HG03460 (cell line): ENCODE measurements around the gene PDLIM4.

Experiments
- ATAC-seq: cut with Tn5 transposase; IDR thresholded peaks from one replicate; pipeline ENCODE4 v1.9.1; 2021; ENCODE audit not compliant: unreplicated experiment

The PDLIM4 gene, protein sequence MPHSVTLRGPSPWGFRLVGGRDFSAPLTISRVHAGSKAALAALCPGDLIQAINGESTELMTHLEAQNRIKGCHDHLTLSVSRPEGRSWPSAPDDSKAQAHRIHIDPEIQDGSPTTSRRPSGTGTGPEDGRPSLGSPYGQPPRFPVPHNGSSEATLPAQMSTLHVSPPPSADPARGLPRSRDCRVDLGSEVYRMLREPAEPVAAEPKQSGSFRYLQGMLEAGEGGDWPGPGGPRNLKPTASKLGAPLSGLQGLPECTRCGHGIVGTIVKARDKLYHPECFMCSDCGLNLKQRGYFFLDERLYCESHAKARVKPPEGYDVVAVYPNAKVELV

DNA sequence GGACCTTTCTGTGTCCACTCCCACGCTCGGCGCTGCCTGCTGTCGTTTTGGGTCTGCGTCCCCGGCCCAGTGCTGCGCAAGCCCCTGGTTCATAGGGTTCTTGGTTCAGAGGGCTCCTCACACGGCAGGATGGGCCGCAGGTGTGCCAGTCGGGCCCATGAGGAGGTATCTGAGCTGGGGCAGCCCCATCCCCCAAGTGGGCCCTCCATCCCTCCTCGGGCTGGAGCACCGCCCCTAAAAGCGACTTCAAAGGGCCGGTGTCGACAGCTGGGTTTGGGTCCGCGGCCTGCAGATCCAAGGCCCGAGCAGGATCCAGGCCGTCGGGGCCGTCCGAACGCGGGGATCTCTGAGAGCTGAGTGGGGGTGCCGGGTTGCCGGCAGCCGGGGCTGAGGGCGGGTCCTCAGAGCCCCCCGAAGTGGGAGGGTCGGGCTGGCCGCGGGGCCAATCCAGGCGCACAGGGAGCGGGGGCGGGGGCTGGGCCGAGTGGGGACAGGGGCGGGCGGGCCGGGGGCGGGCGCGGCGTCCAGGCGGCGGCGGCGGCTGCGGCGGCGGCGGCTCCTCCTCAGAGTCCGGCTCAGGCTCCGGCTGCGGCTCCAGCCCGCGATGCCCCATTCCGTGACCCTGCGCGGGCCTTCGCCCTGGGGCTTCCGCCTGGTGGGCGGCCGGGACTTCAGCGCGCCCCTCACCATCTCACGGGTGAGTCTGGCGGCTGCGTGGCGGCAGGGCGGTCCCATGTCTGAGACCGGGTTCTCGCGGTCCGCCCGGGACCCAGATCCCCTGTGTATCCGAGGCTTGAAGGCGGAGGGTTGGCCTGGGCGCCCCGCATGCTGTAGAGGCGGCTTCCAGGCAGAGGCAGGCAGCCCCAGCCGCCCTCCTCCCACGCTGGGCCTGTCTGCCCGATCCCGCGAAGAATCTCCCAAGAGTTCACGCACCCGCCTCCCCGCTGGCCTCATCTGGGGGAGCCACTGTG, at the start of gene PDLIM4:
TSS of gene PDLIM4 (plus strand) at position 566 of the 971 bp plus-strand sequence. CDS start at position 605, 39 bp downstream.
- no peak for ATAC-seq

DNA sequence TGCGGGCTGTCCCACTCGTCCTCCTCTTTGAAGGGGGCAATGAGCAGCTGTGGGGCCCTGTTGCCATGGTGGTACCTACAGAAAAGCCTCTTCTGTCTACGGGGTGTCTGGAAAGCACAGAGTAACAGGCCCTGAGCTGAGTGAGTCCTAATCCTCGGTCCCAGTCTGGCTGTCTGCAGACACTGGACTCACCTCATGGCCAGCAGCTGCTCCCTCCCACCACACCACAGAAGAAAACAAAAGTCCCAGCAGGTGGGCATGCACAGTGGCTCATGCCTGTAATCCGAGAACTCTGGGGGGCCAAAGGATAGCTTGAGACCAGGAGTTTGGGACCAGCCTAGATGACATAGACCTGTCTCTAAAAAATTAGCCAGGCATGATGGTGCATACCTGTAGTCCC, 49.7 kb upstream of the PDLIM4 start:
- ATAC-seq = no peak

DNA sequence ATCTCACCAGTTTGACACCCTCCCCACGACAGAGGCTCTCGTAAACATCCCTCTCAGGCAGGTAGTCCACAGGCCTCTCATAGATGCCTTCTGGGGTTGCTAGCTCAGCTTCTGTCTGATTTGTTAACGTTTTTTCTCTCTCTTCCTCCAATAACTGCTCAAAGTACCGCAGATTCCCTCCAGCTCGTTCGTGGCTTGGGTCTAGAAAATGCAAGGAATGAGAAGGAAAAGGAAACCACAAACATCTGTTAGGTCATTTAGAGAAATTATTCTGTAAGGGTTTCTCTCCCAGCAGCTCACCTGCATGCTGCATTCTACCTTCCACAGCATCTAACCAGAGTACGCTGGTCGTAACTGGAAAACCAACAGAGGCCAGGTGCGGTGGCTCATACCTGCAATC, 48.4 kb upstream of the PDLIM4 start:
- no peak for ATAC-seq

DNA sequence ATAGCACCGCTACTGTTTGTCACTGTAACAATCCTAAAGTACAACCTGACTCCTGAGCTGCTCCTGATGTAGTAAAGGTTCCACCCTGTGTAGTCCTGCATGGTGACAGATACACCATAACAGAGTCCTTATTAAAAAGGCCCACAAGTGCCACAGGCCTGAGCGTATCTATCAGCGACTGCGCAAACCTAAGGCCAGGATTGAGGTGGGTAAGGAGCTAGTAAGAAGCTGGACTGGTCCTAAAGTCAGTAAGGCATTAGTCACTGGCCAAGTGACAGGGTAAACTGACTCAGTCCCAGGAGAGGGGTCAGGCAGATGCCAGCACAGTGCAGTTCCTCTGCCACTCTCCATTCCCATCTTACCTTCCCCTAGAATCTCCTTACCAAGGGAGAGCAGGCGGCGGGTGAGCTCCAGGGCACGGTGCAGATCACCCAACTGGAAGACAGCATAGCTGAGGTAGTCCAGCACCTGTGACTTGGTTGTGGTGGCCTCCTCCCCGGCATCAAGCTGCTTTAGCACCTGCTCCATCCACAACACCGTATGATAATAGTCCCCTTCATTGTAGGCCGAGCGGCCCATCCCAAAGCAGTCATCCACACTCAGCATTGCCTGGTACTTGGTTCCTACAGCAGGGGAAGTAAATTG, 47.5 kb upstream of the PDLIM4 start:
- ATAC-seq = no peak

DNA sequence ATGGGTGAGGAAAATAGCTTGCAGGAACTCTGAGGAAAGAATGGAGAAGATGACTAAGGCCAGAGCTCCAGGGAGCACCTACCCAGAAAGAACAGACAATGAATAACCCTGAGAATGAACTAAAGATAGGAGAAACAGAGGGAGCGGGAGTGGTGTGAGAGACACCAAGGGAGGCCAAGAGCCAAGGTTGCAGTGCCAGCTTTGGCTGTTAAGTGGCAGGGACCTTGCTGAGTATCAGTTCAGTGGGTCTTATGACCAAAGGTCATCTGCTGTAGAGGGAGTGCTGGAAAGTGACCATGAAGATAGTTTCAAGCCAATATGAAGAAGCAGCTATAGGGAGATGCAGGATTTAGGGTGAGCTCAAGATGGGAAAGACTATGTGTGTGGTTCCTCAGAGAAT, 46.6 kb upstream of the PDLIM4 start:
- no peak for ATAC-seq

DNA sequence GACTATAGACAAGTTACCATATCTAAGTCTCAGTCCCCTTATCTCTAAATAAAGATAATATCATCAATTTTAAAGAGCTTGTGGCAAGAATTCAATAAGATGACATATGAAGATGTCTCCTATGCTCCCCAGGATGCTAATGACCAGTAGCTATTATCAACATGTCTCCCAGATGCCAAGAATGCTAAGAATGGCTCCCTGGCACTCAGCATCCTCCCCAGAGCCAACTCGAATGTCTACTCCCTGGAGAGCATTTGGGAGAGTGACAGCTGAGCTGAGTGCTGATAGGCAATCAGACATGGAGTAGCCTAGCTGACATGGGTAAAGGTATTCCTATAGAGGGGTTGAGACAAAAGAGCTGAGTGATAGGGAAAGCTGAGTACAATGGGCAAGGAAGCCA, 45.7 kb upstream of the PDLIM4 start:
- ATAC-seq = no peak

DNA sequence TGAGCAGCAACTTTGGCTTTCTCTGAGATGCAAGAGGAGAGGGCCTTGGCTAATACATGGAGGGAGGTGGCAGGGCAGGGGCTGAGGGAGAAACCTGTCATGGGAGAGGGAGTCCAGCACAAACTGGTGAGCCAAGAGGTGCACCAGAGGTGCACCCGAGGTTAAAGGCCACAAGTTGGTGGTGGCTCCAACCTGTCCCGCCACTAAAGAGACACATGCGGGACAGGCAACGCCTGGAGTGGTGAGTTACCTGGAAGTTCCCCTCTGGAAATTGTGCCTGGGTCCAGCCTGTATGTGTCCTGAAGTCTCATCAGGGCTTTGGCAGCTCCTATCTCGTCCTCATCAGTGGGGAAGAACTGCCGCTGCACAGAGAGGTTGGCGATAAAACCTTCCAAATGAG, 43.8 kb upstream of the PDLIM4 start:
- ATAC-seq = no peak

DNA sequence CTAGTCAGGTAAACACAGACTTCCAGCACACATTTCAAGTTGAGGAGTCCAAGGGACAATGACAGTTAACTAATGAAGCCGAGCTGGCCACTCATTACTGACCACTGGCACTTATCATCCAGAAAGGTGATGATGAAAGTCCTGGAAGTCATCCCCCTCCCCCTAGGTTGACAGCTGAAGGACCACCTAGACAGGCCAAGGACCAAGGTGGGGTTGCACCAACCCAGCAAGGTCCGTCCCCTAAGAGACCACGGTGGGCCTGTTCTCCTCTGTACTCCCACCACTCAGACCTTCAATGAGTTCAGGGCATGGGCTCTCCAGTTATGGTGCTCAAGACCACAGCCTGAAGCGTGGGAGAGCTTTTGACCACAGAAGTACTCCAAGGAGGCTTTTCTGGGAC, 43.0 kb upstream of the PDLIM4 start:
- no peak for ATAC-seq

DNA sequence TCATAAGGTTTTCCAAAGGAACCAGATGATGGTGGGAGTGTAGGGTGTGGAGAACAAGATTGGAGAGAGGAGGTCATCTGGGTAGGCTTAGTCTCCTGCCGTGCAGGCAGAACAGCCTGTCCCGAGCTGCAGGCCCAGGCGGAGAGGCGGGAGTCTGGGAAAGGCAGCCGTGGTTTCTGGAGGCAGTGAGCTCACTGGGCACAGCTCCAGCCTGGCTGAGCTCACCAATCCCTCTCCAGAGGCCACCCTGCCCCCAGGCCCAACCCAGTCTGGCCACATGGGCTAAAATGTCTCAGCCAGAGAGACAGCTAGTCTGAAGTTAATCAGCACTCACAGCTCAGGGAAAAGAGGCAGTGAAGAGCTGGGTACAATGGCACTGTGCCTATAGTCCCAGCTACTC, 42.2 kb upstream of the PDLIM4 start:
- ATAC-seq = no peak

DNA sequence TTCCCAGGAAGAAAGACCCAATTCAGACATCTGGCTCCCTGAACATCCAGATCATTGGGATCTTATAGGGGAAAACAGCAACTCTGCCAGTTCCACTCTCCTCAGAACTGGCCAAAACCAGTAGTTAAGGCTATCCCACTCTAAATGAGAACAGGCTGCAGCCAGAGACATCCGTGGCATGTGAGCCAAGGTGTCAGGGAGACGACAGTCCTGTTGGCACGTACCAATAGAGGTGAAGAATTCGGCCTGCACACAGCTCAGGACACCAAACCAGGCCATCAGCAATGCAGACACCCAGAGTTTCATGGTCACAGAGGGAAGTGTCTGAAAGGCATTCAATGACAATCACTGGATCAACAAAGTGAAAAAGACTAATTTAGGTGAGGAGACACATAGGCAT, 39.2 kb upstream of the PDLIM4 start:
- no peak for ATAC-seq

DNA sequence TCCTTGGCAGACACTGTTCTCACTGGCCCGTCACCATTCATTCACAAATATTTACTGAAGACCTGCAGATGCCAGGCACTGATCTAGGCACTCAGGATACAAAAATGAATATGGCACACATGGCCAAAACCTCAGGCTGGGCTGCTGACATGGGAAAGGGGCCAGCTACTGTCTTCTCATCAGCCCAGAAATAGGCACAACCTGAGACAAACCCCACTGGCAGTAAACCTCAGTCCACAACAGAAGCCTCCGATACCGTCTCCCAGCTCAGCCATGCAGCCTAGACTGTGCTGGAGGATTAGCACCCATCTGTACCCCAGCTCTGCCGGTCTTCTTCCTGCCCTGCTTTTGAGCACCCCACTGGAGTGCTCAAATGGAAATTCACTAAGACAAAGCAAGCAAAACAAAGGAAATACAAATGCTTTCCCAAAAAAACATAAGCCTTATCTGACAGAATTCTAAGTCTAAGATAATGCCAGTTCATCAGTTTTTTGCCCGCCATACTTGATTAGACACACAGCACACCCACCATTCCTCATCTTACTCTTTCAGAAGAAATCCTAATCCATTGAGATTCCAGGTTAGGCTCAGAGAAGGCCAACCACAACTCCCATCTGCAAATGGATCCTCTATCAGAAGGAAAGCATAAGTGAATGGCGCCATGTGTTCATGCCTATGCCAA, 38.1 kb upstream of the PDLIM4 start:
- no peak for ATAC-seq

DNA sequence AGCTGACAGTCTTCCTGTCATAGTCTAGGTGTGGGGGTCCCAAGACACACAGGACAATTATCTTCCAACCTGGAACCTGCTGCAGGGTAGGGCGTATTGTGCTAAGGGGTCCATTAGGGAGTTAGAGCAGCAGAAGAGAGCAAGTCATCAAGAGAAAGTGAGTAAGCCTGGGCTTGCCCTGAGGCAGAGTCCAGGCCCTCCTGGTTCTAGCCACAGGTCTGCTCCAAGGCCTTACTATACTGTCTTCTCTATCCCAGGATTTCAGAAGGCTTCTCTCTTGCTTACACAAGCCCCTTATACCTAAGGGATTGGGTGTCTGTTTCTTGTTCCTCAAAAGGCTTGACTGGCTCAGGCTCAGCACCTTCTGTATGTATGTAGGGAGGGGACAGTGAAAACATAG, 37.5 kb upstream of the PDLIM4 start:
- ATAC-seq = no peak

DNA sequence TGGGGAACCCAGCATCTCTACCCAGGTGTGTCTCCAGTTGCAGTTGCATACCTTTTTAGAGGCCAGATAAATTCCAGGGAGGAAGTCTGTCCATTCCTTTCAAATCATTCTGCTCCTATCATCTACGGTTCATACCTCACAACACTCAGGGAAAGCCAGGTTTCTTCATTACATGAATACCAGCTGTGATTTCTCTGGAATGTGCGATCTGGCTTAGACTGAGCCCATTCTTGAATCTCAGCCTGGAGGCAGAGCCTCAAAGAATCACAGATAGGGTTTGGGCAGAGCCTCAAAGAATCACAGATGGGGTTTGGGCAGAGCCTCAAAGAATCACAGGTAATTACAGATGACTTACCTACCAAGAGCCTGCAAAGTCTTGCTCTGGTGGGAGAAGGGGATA, 37.0 kb upstream of the PDLIM4 start:
- ATAC-seq = no peak

DNA sequence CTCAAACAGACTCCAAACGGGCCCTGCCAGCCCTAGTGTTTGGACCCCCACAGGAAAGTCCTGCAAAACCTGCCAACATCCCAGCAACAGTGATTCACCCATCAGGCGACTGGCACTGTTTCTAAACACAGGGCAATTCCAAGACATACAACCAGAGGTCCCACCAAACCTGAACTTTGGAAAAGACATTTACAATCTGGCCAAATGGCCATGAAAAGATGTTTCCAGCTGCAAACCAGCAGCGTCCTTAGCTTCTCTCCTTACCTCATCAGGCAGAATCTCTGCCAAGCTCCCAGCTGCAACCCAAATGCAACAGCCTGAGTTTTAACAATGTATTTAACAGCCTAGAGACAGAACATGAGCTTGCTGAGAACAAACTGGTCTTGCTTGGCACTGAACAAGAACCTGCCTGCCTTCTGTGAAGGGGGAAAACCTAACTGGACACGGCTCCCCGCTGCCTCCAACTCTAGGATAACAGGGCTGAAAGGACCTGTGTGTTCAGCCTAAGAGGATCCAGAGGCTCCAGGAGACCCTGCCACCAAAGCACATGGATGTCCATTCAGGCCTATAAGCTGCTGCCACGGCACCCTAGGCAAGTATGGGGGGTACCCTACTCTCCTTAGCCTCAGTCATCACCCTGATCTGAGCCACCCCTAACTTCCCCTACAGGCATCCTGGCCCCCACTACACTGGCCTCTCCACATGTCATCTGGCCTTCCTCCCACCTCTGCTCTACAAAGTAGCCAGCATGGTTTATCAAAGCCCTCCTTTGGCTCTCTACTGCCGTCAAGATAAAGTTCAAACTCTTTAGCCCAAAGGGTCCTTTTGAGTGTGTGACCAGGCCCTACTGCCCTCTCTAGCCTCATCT, 35.5 kb upstream of the PDLIM4 start:
- peak; percentile 6 for ATAC-seq

DNA sequence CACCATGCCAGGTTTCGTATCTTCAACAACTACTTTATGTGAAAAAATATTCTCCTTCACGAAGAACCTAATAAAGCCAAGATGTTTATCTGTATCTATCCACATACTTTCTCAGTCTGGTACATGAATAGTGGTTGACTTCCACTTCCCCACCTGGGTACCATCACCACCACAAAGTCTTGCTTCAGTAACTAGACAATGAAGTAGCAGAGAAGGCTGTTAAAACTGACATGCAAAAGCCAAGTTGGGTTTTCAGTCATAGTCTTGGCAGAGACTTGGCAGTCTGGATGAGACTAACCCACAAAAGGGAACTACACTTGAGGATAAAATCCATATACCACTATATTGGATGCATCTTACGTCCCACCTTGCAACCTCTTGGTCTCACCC, 34.9 kb upstream of the PDLIM4 start:
- ATAC-seq = peak; percentile 66

DNA sequence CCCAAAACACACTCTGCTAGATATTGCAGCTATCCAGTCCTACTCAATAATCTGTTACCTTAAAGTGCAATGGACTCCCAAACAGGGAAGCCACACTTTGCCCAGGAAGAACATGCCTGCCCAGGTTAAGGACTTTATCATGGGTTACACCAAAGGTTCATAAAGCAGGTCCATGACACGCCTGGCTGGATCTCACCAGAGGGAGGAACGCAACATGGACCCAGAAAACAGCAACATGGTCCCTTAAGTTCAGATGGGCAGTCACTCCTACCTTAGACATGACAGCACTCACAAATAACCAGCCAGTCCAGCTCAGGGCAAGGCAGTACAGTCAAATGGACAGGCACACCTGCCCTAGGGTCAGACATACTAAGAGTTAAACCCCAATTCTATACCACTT, 33.6 kb upstream of the PDLIM4 start:
- no peak for ATAC-seq

DNA sequence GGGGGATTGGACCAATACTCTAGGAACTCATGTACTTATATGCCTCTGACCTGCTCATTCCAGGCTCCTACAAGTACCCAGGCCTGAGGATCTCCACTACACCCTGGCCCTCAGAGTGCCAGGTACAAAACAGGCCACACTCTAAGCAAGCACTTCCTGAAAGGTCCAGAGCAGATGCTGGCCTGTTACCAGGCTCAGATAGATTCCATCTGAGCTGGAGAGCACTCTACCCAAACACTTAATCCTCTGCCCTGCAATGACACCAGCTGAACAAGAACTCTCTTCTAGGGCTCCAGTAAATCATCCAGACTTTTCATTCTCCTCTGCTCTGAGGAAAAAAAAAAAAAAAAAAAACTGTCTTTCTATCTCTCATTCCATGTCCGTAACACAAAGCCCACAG, 32.8 kb upstream of the PDLIM4 start:
- no peak for ATAC-seq

DNA sequence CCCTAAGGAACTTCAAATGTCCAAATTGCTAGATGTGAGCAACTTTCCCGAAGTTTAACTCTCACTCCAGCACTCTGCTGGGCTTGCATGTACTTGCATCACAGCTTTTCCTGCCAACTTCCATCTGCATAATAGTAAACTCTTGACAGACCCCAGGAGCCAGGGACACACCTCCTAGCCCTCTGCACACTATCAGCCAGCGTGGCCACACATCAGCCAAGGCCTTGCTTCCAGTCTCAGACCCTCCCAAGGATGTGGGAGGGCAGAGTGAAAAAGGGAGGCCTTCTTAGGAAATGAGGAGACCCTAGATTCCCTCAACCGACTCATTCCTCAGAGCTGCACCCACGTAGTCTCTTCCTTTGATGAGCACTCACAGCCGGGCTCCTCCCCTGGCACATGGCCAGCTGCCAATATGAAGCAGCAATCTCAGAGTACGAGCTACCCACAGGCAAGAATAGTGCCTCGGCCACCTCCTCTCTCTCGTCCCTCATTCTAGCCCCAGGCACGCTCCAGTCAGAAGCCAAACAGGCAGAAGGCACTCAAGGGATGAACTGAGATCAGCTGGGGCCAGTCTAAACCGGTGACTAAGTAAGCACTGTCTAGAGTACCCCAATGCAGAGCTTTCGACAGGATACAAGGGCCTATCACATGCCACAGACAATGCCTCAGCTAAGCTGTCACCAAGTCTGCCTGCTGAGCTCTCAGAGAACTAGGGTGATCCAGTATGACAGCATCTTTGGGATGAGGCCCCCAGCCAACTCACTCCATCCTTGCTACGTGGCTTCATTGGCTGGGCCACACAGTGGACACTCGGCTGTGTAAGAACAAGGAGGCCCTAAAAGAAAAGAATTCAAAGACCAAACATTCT, 32.1 kb upstream of the PDLIM4 start:
- ATAC-seq = no peak

DNA sequence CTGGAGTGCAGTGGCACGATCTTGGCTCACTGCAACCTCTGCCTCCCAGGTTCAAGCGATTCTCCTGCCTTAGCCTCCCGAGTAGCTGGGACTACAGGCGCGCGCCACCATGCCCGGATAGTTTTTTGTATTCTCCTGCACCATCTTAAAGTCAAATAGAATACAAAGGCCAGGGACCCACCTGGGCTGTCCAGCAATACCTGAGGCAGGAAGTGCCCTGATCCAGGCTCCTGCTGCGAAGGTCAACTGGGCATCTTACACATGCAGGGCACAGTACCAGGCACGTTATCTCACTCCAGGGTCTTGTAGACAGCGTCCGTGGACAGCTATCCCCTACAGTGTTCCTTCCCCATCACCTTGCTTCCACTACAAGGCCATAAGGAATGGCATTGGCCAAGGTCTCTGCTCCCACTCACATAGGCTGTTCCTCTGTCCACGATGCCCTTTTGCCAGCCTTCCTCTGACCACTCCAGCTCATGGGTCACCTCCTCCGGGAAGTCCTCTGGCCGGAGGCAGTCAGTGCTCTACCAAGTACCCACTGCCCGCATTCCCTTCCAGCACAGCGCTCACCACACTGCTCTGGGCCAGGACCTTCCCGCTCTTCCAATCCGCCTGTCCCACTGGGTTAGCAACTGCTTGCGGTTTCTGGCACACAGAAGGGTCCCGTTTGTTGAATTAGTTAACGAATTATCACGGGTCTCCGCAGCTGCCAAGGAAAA, 30.8 kb upstream of the PDLIM4 start:
- ATAC-seq = no peak
